Kidney epithelial cell (primary cell): ENCODE data around the gene MPDZ. TPM values are rescaled to one million over a fixed set of nuclear protein-coding genes. Genes with fewer than 3 reads are reported as not detected.

Experiments
- DNase-seq: peaks from one replicate; pipeline ENCODE4 v3.0.0-alpha.2; 2010; ENCODE audit warnings: low read depth
- H3K27me3 ChIP-seq: 2 replicates; pipeline ENCODE4 v1.6.0; 2011; ENCODE audit warnings: low read length; ENCODE audit not compliant: control insufficient read depth, insufficient read depth
- H3K36me3 ChIP-seq: 2 replicates; pipeline ENCODE4 v1.5.1; 2011; ENCODE audit warnings: low read length; ENCODE audit not compliant: control insufficient read depth, insufficient read depth
- H3K4me3 ChIP-seq: 2 replicates; pipeline ENCODE4 v1.5.1; 2011; ENCODE audit warnings: low read depth, mild to moderate bottlenecking, control low read depth, low read length
- CTCF ChIP-seq: IDR thresholded peaks from 2 replicates; pipeline ENCODE4 v1.5.1; 2011; ENCODE audit warnings: mild to moderate bottlenecking, moderate library complexity, low read length, control low read depth, inconsistent platforms; ENCODE audit not compliant: insufficient read depth, poor library complexity, severe bottlenecking
- total RNA-seq: library from RNA; depleted of rRNA; stranded (reverse); fragments of >200 nt; gene quantifications from 2 replicates; pipeline ENCODE4 v1.2.3, GENCODE V29; 2015

Gene MPDZ
- total RNA-seq, 1 donor from 2014 or later: 17.3 TPM

- DNase-seq: no peak
- TF ChIP-seq CTCF: no peak
These were observed 202.9 kb downstream of the MPDZ start for GRCh38 chr9:13076616-13077015.

GRCh38 chr9:13071921-13072320 lies 207.6 kb downstream of the MPDZ start:
- no peak overlapping the region for H3K4me3 ChIP-seq
- H3K27me3 ChIP-seq: no peaks in the 10 kb centered on the region
- TF ChIP-seq CTCF: no peak

More at GRCh38 chr9:13076616-13077015, 202.9 kb downstream of the MPDZ start:
- Histone ChIP-seq H3K36me3 (no peaks in the 10 kb centered on the region), H3K4me3 (no peak overlapping the region), H3K27me3 (no peaks in the 10 kb centered on the region)

GRCh38 chr9:13070612-13071595 lies 208.6 kb downstream of the MPDZ start:
- H3K4me3 ChIP-seq: no peak overlapping the region
- no peak for TF ChIP-seq CTCF

More at GRCh38 chr9:13071921-13072320, 207.6 kb downstream of the MPDZ start:
- no peaks in the 10 kb centered on the region for H3K36me3 ChIP-seq
- no peak for DNase-seq

GRCh38 chr9:13069498-13069897 lies 210.0 kb downstream of the MPDZ start:
- no peak for DNase-seq
- H3K36me3 ChIP-seq: no peaks in the 10 kb centered on the region
- TF ChIP-seq CTCF: no peak
- H3K4me3 ChIP-seq: no peak overlapping the region
- H3K27me3 ChIP-seq: no peaks in the 10 kb centered on the region

More at GRCh38 chr9:13070612-13071595, 208.6 kb downstream of the MPDZ start:
- DNase-seq: no peak
- Histone ChIP-seq H3K27me3 (no peaks in the 10 kb centered on the region), H3K36me3 (no peaks in the 10 kb centered on the region)

- no peaks in the 10 kb centered on the region for H3K27me3 ChIP-seq
- TF ChIP-seq CTCF: no peak
- no peak overlapping the region for H3K4me3 ChIP-seq
- no peaks in the 10 kb centered on the region for H3K36me3 ChIP-seq
- DNase-seq: no peak
These were observed 214.8 kb downstream of the MPDZ start for GRCh38 chr9:13064676-13065075.
